IMR-90 (cell line): ENCODE measurements around the gene OSMR.

Experiments used
- BHLHE40 ChIP-seq: fragments of 150-350 bp; IDR thresholded peaks from 2 replicates; pipeline ENCODE4 v1.6.1; 2016; ENCODE audit warnings: mild to moderate bottlenecking, low read depth, low read length
- CEBPB ChIP-seq: IDR thresholded peaks from 2 replicates; pipeline ENCODE4 v1.6.1; 2012; ENCODE audit warnings: low read depth, low read length, improper control_type of control experiment
- CHD1 ChIP-seq: IDR thresholded peaks from 2 replicates; pipeline ENCODE4 v1.6.1; 2012; ENCODE audit warnings: low read depth, low read length, improper control_type of control experiment
- MAFK ChIP-seq: IDR thresholded peaks from 2 replicates; pipeline ENCODE4 v1.6.1; 2012; ENCODE audit warnings: low read depth, low read length, improper control_type of control experiment
- MAZ ChIP-seq: IDR thresholded peaks from 2 replicates; pipeline ENCODE4 v1.6.1; 2012; ENCODE audit warnings: low read depth, mild to moderate bottlenecking, low read length, improper control_type of control experiment, moderate library complexity, borderline replicate concordance
- POLR2A ChIP-seq: IDR thresholded peaks from 2 replicates; pipeline ENCODE4 v1.6.1; 2012; ENCODE audit warnings: mild to moderate bottlenecking, low read depth, low read length
- RAD21 ChIP-seq: IDR thresholded peaks from 2 replicates; pipeline ENCODE4 v1.6.1; 2012; ENCODE audit warnings: low read length, improper control_type of control experiment
- USF2 ChIP-seq: fragments of 150-350 bp; IDR thresholded peaks from 2 replicates; pipeline ENCODE4 v1.6.1; 2017; ENCODE audit warnings: mild to moderate bottlenecking, antibody characterized with exemption, low read length, low read depth
- TF ChIP-seq, protein P1 (sequence below): conservative IDR thresholded peaks from 2 replicates; pipeline ENCODE4 v1.5.1; 2012; ENCODE audit warnings: mild to moderate bottlenecking, low read depth, low read length, improper control_type of control experiment
- TF ChIP-seq, protein P2 (sequence below): fragments of 150-350 bp; IDR thresholded peaks from 2 replicates; pipeline ENCODE4 v1.6.1; 2016; ENCODE audit warnings: low read depth, mild to moderate bottlenecking, low read length, moderate library complexity, borderline replicate concordance

- TF ChIP-seq, protein P1, sequence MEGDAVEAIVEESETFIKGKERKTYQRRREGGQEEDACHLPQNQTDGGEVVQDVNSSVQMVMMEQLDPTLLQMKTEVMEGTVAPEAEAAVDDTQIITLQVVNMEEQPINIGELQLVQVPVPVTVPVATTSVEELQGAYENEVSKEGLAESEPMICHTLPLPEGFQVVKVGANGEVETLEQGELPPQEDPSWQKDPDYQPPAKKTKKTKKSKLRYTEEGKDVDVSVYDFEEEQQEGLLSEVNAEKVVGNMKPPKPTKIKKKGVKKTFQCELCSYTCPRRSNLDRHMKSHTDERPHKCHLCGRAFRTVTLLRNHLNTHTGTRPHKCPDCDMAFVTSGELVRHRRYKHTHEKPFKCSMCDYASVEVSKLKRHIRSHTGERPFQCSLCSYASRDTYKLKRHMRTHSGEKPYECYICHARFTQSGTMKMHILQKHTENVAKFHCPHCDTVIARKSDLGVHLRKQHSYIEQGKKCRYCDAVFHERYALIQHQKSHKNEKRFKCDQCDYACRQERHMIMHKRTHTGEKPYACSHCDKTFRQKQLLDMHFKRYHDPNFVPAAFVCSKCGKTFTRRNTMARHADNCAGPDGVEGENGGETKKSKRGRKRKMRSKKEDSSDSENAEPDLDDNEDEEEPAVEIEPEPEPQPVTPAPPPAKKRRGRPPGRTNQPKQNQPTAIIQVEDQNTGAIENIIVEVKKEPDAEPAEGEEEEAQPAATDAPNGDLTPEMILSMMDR, result no peak
- TF ChIP-seq RAD21 (no peak), USF2 (no peak), POLR2A (no peak), CHD1 (no peak), MAFK (no peak), BHLHE40 (no peak), CEBPB (peak; percentile 63), MAZ (no peak)
- TF ChIP-seq, protein P2, sequence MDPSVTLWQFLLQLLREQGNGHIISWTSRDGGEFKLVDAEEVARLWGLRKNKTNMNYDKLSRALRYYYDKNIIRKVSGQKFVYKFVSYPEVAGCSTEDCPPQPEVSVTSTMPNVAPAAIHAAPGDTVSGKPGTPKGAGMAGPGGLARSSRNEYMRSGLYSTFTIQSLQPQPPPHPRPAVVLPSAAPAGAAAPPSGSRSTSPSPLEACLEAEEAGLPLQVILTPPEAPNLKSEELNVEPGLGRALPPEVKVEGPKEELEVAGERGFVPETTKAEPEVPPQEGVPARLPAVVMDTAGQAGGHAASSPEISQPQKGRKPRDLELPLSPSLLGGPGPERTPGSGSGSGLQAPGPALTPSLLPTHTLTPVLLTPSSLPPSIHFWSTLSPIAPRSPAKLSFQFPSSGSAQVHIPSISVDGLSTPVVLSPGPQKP, result no peak
Measured at GRCh38 chr5:38823503-38823902, 22.3 kb upstream of the OSMR start.
